Measurements from ENCODE around the gene MYF5.

DNA sequence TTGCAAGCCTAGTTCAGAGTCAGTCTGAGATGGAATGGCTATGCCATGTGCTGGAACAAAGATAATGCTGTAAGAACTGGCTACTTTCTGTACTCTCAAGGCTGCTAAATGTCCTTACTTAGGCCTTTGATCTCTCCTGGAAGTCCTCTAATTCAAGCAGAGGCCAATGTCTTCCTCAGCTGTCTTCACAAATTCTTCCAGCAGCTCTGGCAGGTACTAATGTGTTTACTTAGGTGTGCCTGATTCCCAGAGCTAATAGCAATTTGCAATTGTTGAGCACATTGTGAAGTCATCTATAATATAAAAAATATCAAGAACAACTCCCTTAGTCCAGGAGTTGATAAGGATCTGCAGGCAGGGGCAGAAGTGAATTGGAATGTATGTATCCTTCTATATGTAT lies 3.8 kb upstream of the MYF5 start:
- TF ChIP-seq POLR2A (IDR thresholded peaks at IDR 0.05) (no peak), CTCF (IDR thresholded peaks at IDR 0.05) (no peak)
